K562 (cell line): Measurements from ENCODE around the gene IGDCC3. TPM values are rescaled to one million over a fixed set of nuclear protein-coding genes. Genes with fewer than 3 reads are reported as not detected.

ENCODE experiments used
- ATAC-seq: fragments of 200-7000 bp; cut with Tn5 transposase; 3 replicates; pipeline ENCODE4 v1.9.1; 2020; ENCODE audit warnings: moderate library complexity
- BruUV-seq: library from RNA; stranded (reverse); fragments of 400-500 nt; replicated peaks from 2 replicates; lab custom pipeline; 2021; lab: Mats Ljungman, UMichigan
- CTCF ChIA-PET: fragments of 300-600 bp; formaldehyde crosslinking; extraction: SDS; loops from one replicate; lab custom pipeline; 2021; ENCODE audit warnings: low intra/inter-chr PET ratio; lab: Yijun Ruan, JAX
- POLR2A ChIA-PET: fragments of 300-600, 350-650 bp; sonication (Branson Sonifier 250); formaldehyde crosslinking; extraction: SDS; loops from one replicate; lab custom pipeline; 2021; ENCODE audit warnings: antibody characterized with exemption, inconsistent platforms; lab: Yijun Ruan, JAX
- DNase-seq, 4 experiments: peaks; one replicate each; pipeline versions ENCODE4 v3.0.0 to v3.0.0-alpha.2; 2011 to 2018; ENCODE audit warnings: low spot score in 3 of 4, mixed read lengths in 3 of 4; ENCODE audit errors: extremely low read depth in 1 of 4
- FAIRE-seq: peaks from 2 replicates; lab custom pipeline; 2011; peaks lifted over from hg19 to GRCh38; lab: Jason Lieb, UNC
- H2AFZ ChIP-seq: 2 replicates; pipeline ENCODE4 v1.6.0; 2011; ENCODE audit warnings: low read depth, low read length, control low read depth, inconsistent platforms
- H3K27ac ChIP-seq: fragments of 200-600 bp; 3 replicates; pipeline ENCODE4 v1.8.0; 2011; ENCODE audit warnings: low read depth, mild to moderate bottlenecking, control low read depth, inconsistent platforms, low read length, moderate library complexity, mixed read lengths; ENCODE audit errors: extremely low read depth
- H3K27me3 ChIP-seq, 2 experiments: fragments of 300-600 bp in 1 of 2; 2 replicates in 1 of 2; 3 replicates in 1 of 2; pipeline versions ENCODE4 v1.6.0 to v1.8.0; 2011; ENCODE audit warnings: inconsistent platforms in 2 of 2, low read length in 2 of 2, mild to moderate bottlenecking in 1 of 2, mixed read lengths in 1 of 2, moderate library complexity in 1 of 2; ENCODE audit not compliant: control insufficient read depth in 2 of 2, insufficient read depth in 2 of 2
- H3K36me3 ChIP-seq: fragments of 300-600 bp; 3 replicates; pipeline ENCODE4 v1.8.0; 2011; ENCODE audit warnings: mild to moderate bottlenecking, low read length, inconsistent platforms; ENCODE audit not compliant: control insufficient read depth, insufficient read depth
- H3K4me1 ChIP-seq, 2 experiments: fragments of 200-600 bp in 1 of 2; replicated peaks in 1 of 2; 2 replicates in 1 of 2; 3 replicates in 1 of 2; pipeline versions ENCODE4 v1.5.1 to v1.8.0; 2011; ENCODE audit warnings: inconsistent platforms in 2 of 2, low read length in 2 of 2, mild to moderate bottlenecking in 1 of 2, mixed read lengths in 1 of 2, moderate library complexity in 1 of 2; ENCODE audit not compliant: control insufficient read depth in 2 of 2, insufficient read depth in 2 of 2
- H3K4me2 ChIP-seq: 2 replicates; pipeline ENCODE4 v1.6.1; 2011; ENCODE audit warnings: low read length, control low read depth, inconsistent platforms, mixed read lengths; ENCODE audit not compliant: insufficient read depth
- H3K4me3 ChIP-seq: fragments of 200-600 bp; sonication (generic), shearing (Covaris generic); 2 replicates; pipeline ENCODE4 v1.5.1; 2016; ENCODE audit warnings: control low read depth, inconsistent platforms
- H3K79me2 ChIP-seq: fragments of 200-600 bp; 3 replicates; pipeline ENCODE4 v1.8.0; 2011; ENCODE audit warnings: low read length, inconsistent platforms; ENCODE audit not compliant: control insufficient read depth, insufficient read depth
- H3K9ac ChIP-seq, 2 experiments: 2 replicates each; pipeline versions ENCODE4 v1.6.0 to v1.6.1; 2011; ENCODE audit warnings: low read depth in 2 of 2, low read length in 2 of 2, control low read depth in 1 of 2, inconsistent platforms in 1 of 2, mild to moderate bottlenecking in 1 of 2, mixed read lengths in 1 of 2; ENCODE audit not compliant: insufficient read depth in 1 of 2
- H3K9me1 ChIP-seq: one replicate; pipeline ENCODE4 v1.6.0; 2011; ENCODE audit warnings: inconsistent platforms, mild to moderate bottlenecking, low read length, moderate library complexity; ENCODE audit not compliant: control insufficient read depth, insufficient read depth
- H3K9me3 ChIP-seq: replicated peaks from 2 replicates; pipeline ENCODE4 v1.5.1; 2011; ENCODE audit warnings: low read depth, low read length, inconsistent platforms; ENCODE audit not compliant: control insufficient read depth, insufficient read depth
- H4K20me1 ChIP-seq: replicated peaks from 2 replicates; pipeline ENCODE4 v1.6.1; 2011; ENCODE audit warnings: low read length, inconsistent platforms, mixed read lengths; ENCODE audit not compliant: control insufficient read depth, insufficient read depth
- E2F6 ChIP-seq, 2 experiments: IDR thresholded peaks; 2 replicates each; pipeline ENCODE4 v1.6.1; 2011; ENCODE audit warnings: borderline replicate concordance in 1 of 2, control low read depth in 1 of 2, low read depth in 1 of 2, low read length in 1 of 2, mild to moderate bottlenecking in 1 of 2, mixed read lengths in 1 of 2, moderate library complexity in 1 of 2; ENCODE audit not compliant: insufficient read depth in 1 of 2, insufficient read length in 1 of 2, poor library complexity in 1 of 2, severe bottlenecking in 1 of 2; ENCODE audit errors: extremely low read depth in 1 of 2
- HDAC3 ChIP-seq: fragments of 450-650 bp; IDR thresholded peaks from 2 replicates; pipeline ENCODE4 v1.6.1; 2018; ENCODE audit warnings: borderline replicate concordance, mild to moderate bottlenecking, moderate library complexity; ENCODE audit not compliant: partially characterized antibody
- KLF10 ChIP-seq: fragments of 250-450 bp; sonication (Bioruptor Pico); IDR thresholded peaks from 2 replicates; pipeline ENCODE4 v1.6.1; 2021; ENCODE audit warnings: matching md5 sums
- MCM2 ChIP-seq: fragments of 450-650 bp; IDR thresholded peaks from 2 replicates; pipeline ENCODE4 v1.6.1; 2017; ENCODE audit warnings: low read depth, mild to moderate bottlenecking
- SETDB1 ChIP-seq: IDR thresholded peaks from one replicate; pipeline ENCODE4 v1.6.1; 2012; ENCODE audit warnings: low read length, control low read depth, inconsistent platforms
- SIX5 ChIP-seq, 2 experiments: IDR thresholded peaks; 2 replicates each; pipeline ENCODE4 v1.6.1; 2011; ENCODE audit warnings: low read length in 2 of 2, borderline replicate concordance in 1 of 2, low read depth in 1 of 2, mild to moderate bottlenecking in 1 of 2, moderate library complexity in 1 of 2; ENCODE audit not compliant: insufficient read depth in 1 of 2
- SMAD1 ChIP-seq: fragments of 150-350 bp; IDR thresholded peaks from 2 replicates; pipeline ENCODE4 v1.6.1; 2014; ENCODE audit warnings: low read length, low read depth; ENCODE audit not compliant: partially characterized antibody
- SMC3 ChIP-seq: conservative IDR thresholded peaks from 2 replicates; pipeline ENCODE4 v1.6.1; 2011; ENCODE audit warnings: low read depth, low read length, improper control_type of control experiment; ENCODE audit not compliant: insufficient read depth
- SRSF9 ChIP-seq: fragments of 200-400 bp; formaldehyde crosslinking; IDR thresholded peaks from 2 replicates; pipeline ENCODE4 v1.6.1; 2017; ENCODE audit warnings: low read depth, low read length, borderline replicate concordance
- ZBTB43 ChIP-seq: sonication (generic); formaldehyde crosslinking; IDR thresholded peaks from 2 replicates; pipeline ENCODE4 v1.8.0; 2023; ENCODE audit warnings: mild to moderate bottlenecking, missing genetic modification reagents
- ZBTB49 ChIP-seq: sonication (generic); formaldehyde crosslinking; IDR thresholded peaks from 2 replicates; pipeline ENCODE4 v1.8.0; 2022; ENCODE audit warnings: missing genetic modification reagents, mild to moderate bottlenecking, borderline replicate concordance
- ZNF134 ChIP-seq: fragments of 250-450 bp; sonication (Bioruptor Pico); conservative IDR thresholded peaks from 2 replicates; pipeline ENCODE4 v1.4.0; 2020
- WGBS: fragments of 100-300 bp; shearing (Covaris generic); methylation state at CpG from one replicate; pipeline ENCODE4 v1.1.6; 2016; ENCODE audit warnings: low coverage, mixed read lengths; ENCODE audit not compliant: insufficient coverage; ENCODE audit errors: missing lambda C conversion rate; 5-methylcytosine and 5-hydroxymethylcytosine counted together
- in situ Hi-C: fragments of 300-500 bp; cut with MboI; formaldehyde crosslinking; loops from 4 replicates; pipeline ENCODE4 v1.15.0; 2018; ENCODE audit warnings: inconsistent platforms, mixed read lengths
- intact Hi-C: fragments of 100-400 bp; cut with micrococcal nuclease; formaldehyde crosslinking; loops from 2 replicates; pipeline ENCODE4 v1.14.2; 2022
- polyA plus RNA-seq, 8 experiments: library from polyadenylated mRNA; depleted of rRNA in 4 of 8; stranded (reverse) in 5 of 8; unstranded in 3 of 8; fragments of >200 nt; fragmentation: Nextera tagmentation in 2 of 8; fragmentation: Illumina TruSeq in 1 of 8; extraction: Ambion mirVana in 2 of 8; extraction: Trizol in 1 of 8; gene quantifications; 2 replicates each; pipeline versions ENCODE4 v1.2.1 to v1.2.3, GENCODE V29; 2011 to 2014; ENCODE audit warnings: inconsistent platforms in 1 of 8, missing spikeins in 1 of 8
- total RNA-seq, 7 experiments: library from RNA; depleted of rRNA in 6 of 7; stranded (reverse); fragments of >200 nt in 6 of 7; fragmentation: Illumina TruSeq in 2 of 7; extraction: Trizol in 2 of 7; gene quantifications; 2 replicates each; pipeline versions ENCODE4 v1.2.1 to v1.2.3, GENCODE V29; 2011 to 2021; ENCODE audit warnings: low replicate concordance in 1 of 7

The IGDCC3 gene
- total and polyA plus RNA-seq, 9 of the 15 experiments (the other 6 are each of a cell fraction or from before 2014, with no cell fraction given), result not detected

- no peak for TF ChIP-seq HDAC3
Observed at GRCh38 chr15:65305150-65305758, 72.5 kb downstream of the IGDCC3 start (continued).

GRCh38 chr15:65304381-65305149, 73.2 kb downstream of the IGDCC3 start, which contains the start of gene RNU5B-1:
Gene RNU5B-1, plus strand, starts transcription at chr15:65304677.
- H3K9me1 ChIP-seq, result no peaks in the 10 kb centered on the region
- peaks cover 14 to 15% of the 10 kb centered on the region in 2 experiments for H3K4me1 ChIP-seq
- ChIA-PET CTCF (interaction anchor here (0.6 to 1.4 kb wide), 3 partner anchors 116 to 251 kb away, joined by 3 to 9 read pairs (median 4); no protein-coding TSS in a partner anchor), POLR2A (interaction anchor here (0.6 to 3.5 kb wide), 124 partner anchors 9 to 1571 kb away, joined by 3 to 194 read pairs (median 4); partner anchors contain the start of genes CILP, CLPX, INTS14 and PARP16)
- under 1% methylated on average over 24 of the region's 24 CpGs for WGBS
- no peaks in the 10 kb centered on the region for H3K36me3 ChIP-seq
- peak within 1 kb of the TSS; percentile 28 for H3K4me3 ChIP-seq
- peak; percentile 92 for ATAC-seq
- H3K27ac ChIP-seq, result peak within 1 kb of the TSS; percentile 93
- H3K27me3 ChIP-seq, result no peaks in the 10 kb centered on the region
- peak within 1 kb of the TSS; percentile 77 for H3K4me2 ChIP-seq
- intact Hi-C loops, result loop anchor here (1.0 to 5.0 kb wide), 3 partner anchors 8 to 252 kb away; partner anchors contain the start of gene RNU5A-1
- peak within 1 kb of the TSS; percentile 94 for H2AFZ ChIP-seq
- BruUV-seq, result TSS peak; percentile 99
- H3K9ac ChIP-seq, result peak within 1 kb of the TSS; percentile 76 to 84; a peak in 3 of 4 replicates
- H4K20me1 ChIP-seq, result no peaks in the 10 kb centered on the region
- peak; percentile 76 to 93 (median 80) for DNase-seq
- peak; percentile 97 for FAIRE-seq
- in situ Hi-C loops, result no loop called here
- peaks cover 2% of the 10 kb centered on the region; the same call in 1 of the 2 replicates for H3K9me3 ChIP-seq
- H3K79me2 ChIP-seq, result no peaks in the 10 kb centered on the region
- TF ChIP-seq SMC3, result peak; percentile 44; the same call in 1 of the 2 replicates
- no peak; a peak in 1 of 4 replicates for TF ChIP-seq SIX5 (IDR thresholded peaks at IDR 0.05; ENCODE audit: borderline replicate concordance in 1 of 2, insufficient read depth in 1 of 2, low read depth in 1 of 2, low read length in 2 of 2)
- TF ChIP-seq SETDB1, result no peak
- 0 out of 2 replicates have a peak, but pooled peaks have one; percentile 24 for TF ChIP-seq ZNF134 (CRISPR knock-in tag)
- TF ChIP-seq SMAD1, result peak; percentile 100
- TF ChIP-seq SRSF9, result no peak
- TF ChIP-seq E2F6 (IDR thresholded peaks at IDR 0.05; ENCODE audit: borderline replicate concordance in 1 of 2, extremely low read depth in 1 of 2, insufficient read depth in 1 of 2, insufficient read length in 1 of 2, low read depth in 1 of 2, low read length in 1 of 2, poor library complexity in 1 of 2, severe bottlenecking in 1 of 2), result no peak
- TF ChIP-seq KLF10 (CRISPR knock-in tag), result peak; percentile 96
- TF ChIP-seq ZBTB49 (CRISPR knock-in tag), result peak; percentile 91
- no peak for TF ChIP-seq MCM2
- TF ChIP-seq ZBTB43 (CRISPR knock-in tag), result no peak; the same call in none of the 2 replicates
